H9 (cell line): ENCODE results near the gene GPI. TPM values are rescaled to one million over a fixed set of nuclear protein-coding genes. Genes with fewer than 3 reads are reported as not detected.

Source experiments
- DNase-seq: peaks from one replicate; pipeline ENCODE4 v3.0.0-alpha.2; 2017
- H2AFZ ChIP-seq: one replicate; pipeline ENCODE4 v1.6.1; 2013; ENCODE audit warnings: mild to moderate bottlenecking, low read length, control low read depth, moderate library complexity
- H2AK5ac ChIP-seq: 2 replicates; pipeline ENCODE4 v1.6.1; 2013; ENCODE audit warnings: low read length, control low read depth, mixed read lengths; ENCODE audit not compliant: insufficient read length
- H2BK120ac ChIP-seq: one replicate; pipeline ENCODE4 v1.6.1; 2013; ENCODE audit warnings: low read depth, mild to moderate bottlenecking, low read length, control low read depth, inconsistent platforms; ENCODE audit not compliant: poor library complexity, severe bottlenecking
- H2BK12ac ChIP-seq: 2 replicates; pipeline ENCODE4 v1.6.1; 2013; ENCODE audit warnings: low read length, control low read depth, mixed read lengths, low read depth; ENCODE audit not compliant: insufficient read length
- H2BK15ac ChIP-seq: 2 replicates; pipeline ENCODE4 v1.6.1; 2013; ENCODE audit warnings: low read depth, low read length, control low read depth
- H2BK20ac ChIP-seq: one replicate; pipeline ENCODE4 v1.6.1; 2013; ENCODE audit warnings: low read depth, mild to moderate bottlenecking, low read length, control low read depth, inconsistent platforms; ENCODE audit not compliant: poor library complexity, severe bottlenecking
- H2BK5ac ChIP-seq: 2 replicates; pipeline ENCODE4 v1.6.1; 2013; ENCODE audit warnings: low read length, control low read depth, mixed read lengths; ENCODE audit not compliant: insufficient read length
- H3K14ac ChIP-seq: 2 replicates; pipeline ENCODE4 v1.6.1; 2013; ENCODE audit warnings: low read length, control low read depth; ENCODE audit not compliant: insufficient read depth
- H3K18ac ChIP-seq: 2 replicates; pipeline ENCODE4 v1.6.1; 2013; ENCODE audit warnings: low read depth, mild to moderate bottlenecking, mixed read lengths, low read length, control low read depth; ENCODE audit not compliant: insufficient read length
- H3K23ac ChIP-seq: 2 replicates; pipeline ENCODE4 v1.6.1; 2013; ENCODE audit warnings: low read length, control low read depth, mixed read lengths, low read depth; ENCODE audit not compliant: insufficient read length
- H3K23me2 ChIP-seq: 2 replicates; pipeline ENCODE4 v1.6.1; 2013; ENCODE audit warnings: low read depth, mild to moderate bottlenecking, mixed read lengths, low read length, control low read depth; ENCODE audit not compliant: insufficient read length, poor library complexity, severe bottlenecking
- H3K27ac ChIP-seq: 2 replicates; pipeline ENCODE4 v1.5.1; 2013; ENCODE audit warnings: low read length, control low read depth, mixed read lengths, low read depth; ENCODE audit not compliant: insufficient read length
- H3K27me3 ChIP-seq: 2 replicates; pipeline ENCODE4 v1.6.1; 2013; ENCODE audit warnings: low read length, control low read depth, inconsistent platforms; ENCODE audit not compliant: insufficient read depth
- H3K4ac ChIP-seq: 2 replicates; pipeline ENCODE4 v1.6.1; 2013; ENCODE audit warnings: low read depth, mild to moderate bottlenecking, control low read depth, inconsistent platforms, low read length, moderate library complexity
- H3K4me1 ChIP-seq: 2 replicates; pipeline ENCODE4 v1.6.1; 2013; ENCODE audit warnings: low read length, control low read depth, inconsistent platforms; ENCODE audit not compliant: insufficient read depth
- H3K4me2 ChIP-seq: 2 replicates; pipeline ENCODE4 v1.6.1; 2013; ENCODE audit warnings: low read length, control low read depth, mixed read lengths; ENCODE audit not compliant: insufficient read length, insufficient read depth
- H3K56ac ChIP-seq: 2 replicates; pipeline ENCODE4 v1.6.1; 2013; ENCODE audit warnings: low read depth, mild to moderate bottlenecking, mixed read lengths, low read length, control low read depth; ENCODE audit not compliant: insufficient read length
- H3K79me1 ChIP-seq: 2 replicates; pipeline ENCODE4 v1.6.1; 2013; ENCODE audit warnings: low read depth, mild to moderate bottlenecking, moderate library complexity, low read length, control low read depth, inconsistent platforms; ENCODE audit not compliant: insufficient read depth, poor library complexity, severe bottlenecking
- H3K79me2 ChIP-seq: 2 replicates; pipeline ENCODE4 v1.6.1; 2013; ENCODE audit warnings: low read length, control low read depth, inconsistent platforms; ENCODE audit not compliant: insufficient read depth
- H3K9ac ChIP-seq: 2 replicates; pipeline ENCODE4 v1.6.1; 2013; ENCODE audit warnings: low read length, control low read depth, mixed read lengths; ENCODE audit not compliant: insufficient read length; ENCODE audit errors: extremely low read depth
- H3K9me3 ChIP-seq: one replicate; pipeline ENCODE4 v1.6.1; 2013; ENCODE audit warnings: low read depth, low read length, inconsistent platforms; ENCODE audit not compliant: control insufficient read depth
- H3T11ph ChIP-seq: one replicate; pipeline ENCODE4 v1.6.1; 2013; ENCODE audit warnings: mild to moderate bottlenecking, low read length, control low read depth, inconsistent platforms
- H4K20me1 ChIP-seq: one replicate; pipeline ENCODE4 v1.6.1; 2013; ENCODE audit not compliant: control insufficient read depth, insufficient read length, insufficient read depth
- H4K5ac ChIP-seq: 2 replicates; pipeline ENCODE4 v1.6.1; 2013; ENCODE audit warnings: low read depth, mild to moderate bottlenecking, mixed read lengths, low read length, control low read depth; ENCODE audit not compliant: insufficient read length
- H4K8ac ChIP-seq: replicated peaks from 2 replicates; pipeline ENCODE4 v1.6.1; 2013; ENCODE audit warnings: low read length, control low read depth, mixed read lengths, low read depth; ENCODE audit not compliant: insufficient read length
- H4K91ac ChIP-seq: 2 replicates; pipeline ENCODE4 v1.6.1; 2013; ENCODE audit warnings: low read depth, mild to moderate bottlenecking, moderate library complexity, mixed read lengths, low read length, control low read depth; ENCODE audit not compliant: insufficient read length
- H3K27ac Mint-ChIP-seq, 3 experiments: 2 replicates in 2 of 3; 3 replicates in 1 of 3; pipeline ENCODE4 v1.8.0; 2020 to 2021; ENCODE audit warnings: mixed read lengths in 3 of 3, mild to moderate bottlenecking in 1 of 3, moderate library complexity in 1 of 3
- H3K27me3 Mint-ChIP-seq: 2 replicates; pipeline ENCODE4 v1.8.0; 2021; ENCODE audit warnings: low read depth, mild to moderate bottlenecking, moderate library complexity, mixed read lengths
- H3K36me3 Mint-ChIP-seq, 3 experiments: 2 replicates in 2 of 3; 3 replicates in 1 of 3; pipeline ENCODE4 v1.8.0; 2020 to 2021; ENCODE audit warnings: low read depth in 3 of 3, mixed read lengths in 3 of 3; ENCODE audit not compliant: insufficient read depth in 1 of 3
- H3K4me1 Mint-ChIP-seq, 2 experiments: 2 replicates each; pipeline ENCODE4 v1.8.0; 2020; ENCODE audit warnings: mixed read lengths in 2 of 2
- H3K4me3 Mint-ChIP-seq, 2 experiments: 2 replicates in 1 of 2; 3 replicates in 1 of 2; pipeline ENCODE4 v1.8.0; 2020 to 2021; ENCODE audit warnings: mild to moderate bottlenecking in 2 of 2, mixed read lengths in 2 of 2, moderate library complexity in 1 of 2
- H3K9me3 Mint-ChIP-seq, 2 experiments: 2 replicates in 1 of 2; 3 replicates in 1 of 2; pipeline ENCODE4 v1.8.0; 2020; ENCODE audit warnings: mild to moderate bottlenecking in 2 of 2, mixed read lengths in 2 of 2, moderate library complexity in 1 of 2
- CTCF ChIP-seq: fragments of 200-600 bp; sonication (generic); conservative IDR thresholded peaks from 3 replicates; pipeline ENCODE4 v1.8.0; 2021; ENCODE audit warnings: antibody characterized with exemption, mild to moderate bottlenecking
- WGBS: extraction: QIAGEN DNeasy Blood & Tissue Kit; methylation state at CpG from one replicate; pipeline ENCODE4 v1.1.7; 2013; ENCODE audit warnings: missing lambda C conversion rate, low lambda C conversion rate, mixed read lengths; ENCODE audit not compliant: insufficient read length; ENCODE audit errors: extremely low coverage; 5-methylcytosine and 5-hydroxymethylcytosine counted together
- total RNA-seq: library from RNA; stranded (reverse); gene quantifications from 2 replicates; pipeline ENCODE4 v1.2.1, GENCODE V29; 2021

Gene GPI
- total RNA-seq, 1 experiment from 2014 or later, result 373 TPM

GRCh38 chr19:34365463-34366401 is 736 bp downstream of the GPI start:
- H4K91ac ChIP-seq, result no peak overlapping the region
- H2BK15ac ChIP-seq, result no peak overlapping the region
- no peak overlapping the region for H2BK12ac ChIP-seq
- H2AK5ac ChIP-seq, result no peak overlapping the region
- H3K4me1 ChIP-seq, result peaks cover 2% of the 10 kb centered on the region; the same call in 1 of the 2 replicates
- H4K8ac ChIP-seq, result no peak overlapping the region
- Mint-ChIP-seq H3K4me1 (peaks cover 26 to 28% of the 10 kb centered on the region in 2 experiments), H3K27ac (peak overlapping the region in 2 of 3 experiments; percentile 62 to 93; a peak in 3 of 7 replicates), H3K36me3 (peaks cover 37 to 49% (median 47%) of the 10 kb centered on the region in 3 experiments), H3K9me3 (no peaks in the 10 kb centered on the region), H3K4me3 (peak overlapping the region; percentile 97), H3K27me3 (peaks cover 1% of the 10 kb centered on the region)
- H3K9ac ChIP-seq, result peak overlapping the region; percentile 66
- no peak overlapping the region for H3K18ac ChIP-seq
- no peak overlapping the region for H2AFZ ChIP-seq
- no peak overlapping the region for H2BK20ac ChIP-seq
- H3K27ac ChIP-seq, result no peak overlapping the region
- no peak overlapping the region for H3K23ac ChIP-seq
- H3K14ac ChIP-seq, result peak overlapping the region; percentile 60; the same call in 1 of the 2 replicates
- peaks cover 11% of the 10 kb centered on the region for H3K79me1 ChIP-seq
- no peak overlapping the region for H3K56ac ChIP-seq
- no peaks in the 10 kb centered on the region for H3K9me3 ChIP-seq
- peaks cover 7% of the 10 kb centered on the region; the same call in 1 of the 2 replicates for H3K79me2 ChIP-seq
- H4K20me1 ChIP-seq, result peaks cover 3% of the 10 kb centered on the region
- no peak overlapping the region for H2BK120ac ChIP-seq
- peak; percentile 36 for DNase-seq
- no peak overlapping the region for H3T11ph ChIP-seq
- no peak for TF ChIP-seq CTCF
- H2BK5ac ChIP-seq, result no peak overlapping the region
- no peaks in the 10 kb centered on the region for H3K27me3 ChIP-seq
- no CpG with 5 or more reads among the region's 45 CpGs for WGBS
- H4K5ac ChIP-seq, result no peak overlapping the region
- peak overlapping the region; percentile 24 for H3K4me2 ChIP-seq
- peaks cover 7% of the 10 kb centered on the region for H3K23me2 ChIP-seq
- H3K4ac ChIP-seq, result no peak overlapping the region
